Right lobe of liver (tissue), 6 donors: ENCODE measurements around the gene SLC28A3. TPM values are rescaled to one million over a fixed set of nuclear protein-coding genes. Genes with fewer than 3 reads are reported as not detected.
"Not testable (repeated sequence)": the region's sequence is repeated elsewhere in the genome, so short reads cannot be mapped to it uniquely, and the experiment has no call there.

Experiments
- ATAC-seq, 4 donors: fragments of 200-7000 bp; cut with Tn5 transposase; one replicate each; pipeline ENCODE4 v1.9.1; 2020; ENCODE audit warnings: mild to moderate bottlenecking in 4 of 4, moderate library complexity in 4 of 4
- DNase-seq, 3 donors: peaks; one replicate each; pipeline ENCODE4 v3.0.0-alpha.2; 2020
- H3K27ac ChIP-seq, 3 donors: fragments of 200-600 bp; one replicate each; pipeline ENCODE4 v1.8.0; 2022
- H3K27me3 ChIP-seq, 2 donors: fragments of 200-600 bp; one replicate each; pipeline ENCODE4 v1.8.0; 2022
- H3K36me3 ChIP-seq, 4 donors: fragments of 200-600 bp; sonication (generic) in 1 of 4; one replicate each; pipeline versions ENCODE4 v1.5.1 to v1.8.0; 2017 to 2022; ENCODE audit warnings: control low read depth in 1 of 4
- H3K4me1 ChIP-seq, 4 donors: fragments of 200-600 bp; sonication (generic) in 1 of 4; one replicate each; pipeline versions ENCODE4 v1.5.1 to v1.8.0; 2017 to 2022; ENCODE audit warnings: control low read depth in 1 of 4
- H3K4me3 ChIP-seq, 3 donors: fragments of 200-600 bp; one replicate each; pipeline ENCODE4 v1.8.0; 2022
- H3K9me3 ChIP-seq, 4 donors: fragments of 200-600 bp; sonication (generic) in 1 of 4; one replicate each; pipeline versions ENCODE4 v1.5.1 to v1.8.0; 2017 to 2022; ENCODE audit warnings: control low read depth in 1 of 4
- POLR2A ChIP-seq: fragments of 450-650 bp; IDR thresholded peaks from one replicate; pipeline ENCODE4 v1.6.1; 2017; ENCODE audit warnings: antibody characterized with exemption, mild to moderate bottlenecking
- WGBS: methylation state at CpG from one replicate; pipeline ENCODE4 v1.1.6; 2018; ENCODE audit warnings: low coverage, low lambda C conversion rate; ENCODE audit not compliant: insufficient coverage; ENCODE audit errors: missing lambda C conversion rate; 5-methylcytosine and 5-hydroxymethylcytosine counted together
- intact Hi-C, 2 donors: fragments of 100-400 bp; cut with DNase I; formaldehyde crosslinking; loops; one replicate each; pipeline versions ENCODE4 v1.11.2 to v1.14.1; 2022
- total RNA-seq, 6 experiments: library from RNA; depleted of rRNA in 2 of 6; stranded (reverse); fragments of >200 nt in 2 of 6; fragmentation: NEBNext Ultra II Directional in 3 of 6; extraction: Animal tissue kit (Norgen Biotek cat#: 25700) in 3 of 6; gene quantifications; one replicate each; pipeline versions ENCODE4 v1.1.0 to v1.2.4, GENCODE V29; 2016 to 2023
- TF ChIP-seq, protein P1 (sequence below), 4 donors: fragments of 200-600 bp in 3 of 4; fragments of 450-650 bp in 1 of 4; IDR thresholded peaks; one replicate each; pipeline versions ENCODE4 v1.5.1 to v1.8.0; 2016 to 2022; ENCODE audit warnings: antibody characterized with exemption in 4 of 4, mild to moderate bottlenecking in 2 of 4
- donor health status: DM: no; HTN: yes; CAD: no.
- donor health status: DM: no; HTN: no; CAD: no.
- donor health status: DM: no; HTN: no; CAD: no.
- donor health status: DM: no; HTN: yes; CAD: no.
- donor health status: DM: no; HTN: yes; CAD: no.

The SLC28A3 gene
- total RNA-seq, 6 experiments from 2014 or later: 0.07 to 0.16 (median 0.12) TPM

DNA sequence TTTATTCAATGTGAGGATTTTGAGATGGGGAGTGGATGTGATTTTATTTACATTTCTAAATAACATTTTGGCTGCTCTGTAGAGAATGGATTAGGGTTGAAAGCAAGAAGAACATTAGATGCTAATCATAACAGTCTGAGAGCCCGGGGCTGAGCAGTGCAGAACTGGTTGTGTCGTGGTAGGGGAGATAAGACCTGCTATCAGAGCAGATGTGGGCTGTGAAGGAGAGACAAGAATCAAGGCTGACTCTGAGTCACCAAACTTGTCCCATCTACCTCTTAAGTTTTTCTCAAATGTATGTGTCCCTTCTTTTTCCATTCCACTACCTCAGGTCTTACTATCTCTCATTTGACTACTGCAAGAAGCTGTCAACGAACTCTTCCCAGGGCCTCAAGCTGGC, 35.4 kb upstream of the SLC28A3 start:
- peaks cover 0 to 13% (median 0%) of the 10 kb centered on the region in 4 donors for H3K4me1 ChIP-seq
- 43% methylated on average over 3 of the region's 3 CpGs for WGBS
- H3K36me3 ChIP-seq: no peaks in the 10 kb centered on the region
- ATAC-seq (no peak), DNase-seq (no peak)
- no peaks in the 10 kb centered on the region for H3K27me3 ChIP-seq
- intact Hi-C loops: no loop called here
- H3K4me3 ChIP-seq: no peak overlapping the region
- H3K27ac ChIP-seq: no peak overlapping the region
- no peaks in the 10 kb centered on the region for H3K9me3 ChIP-seq
- TF ChIP-seq POLR2A: no peak
- TF ChIP-seq, protein P1, sequence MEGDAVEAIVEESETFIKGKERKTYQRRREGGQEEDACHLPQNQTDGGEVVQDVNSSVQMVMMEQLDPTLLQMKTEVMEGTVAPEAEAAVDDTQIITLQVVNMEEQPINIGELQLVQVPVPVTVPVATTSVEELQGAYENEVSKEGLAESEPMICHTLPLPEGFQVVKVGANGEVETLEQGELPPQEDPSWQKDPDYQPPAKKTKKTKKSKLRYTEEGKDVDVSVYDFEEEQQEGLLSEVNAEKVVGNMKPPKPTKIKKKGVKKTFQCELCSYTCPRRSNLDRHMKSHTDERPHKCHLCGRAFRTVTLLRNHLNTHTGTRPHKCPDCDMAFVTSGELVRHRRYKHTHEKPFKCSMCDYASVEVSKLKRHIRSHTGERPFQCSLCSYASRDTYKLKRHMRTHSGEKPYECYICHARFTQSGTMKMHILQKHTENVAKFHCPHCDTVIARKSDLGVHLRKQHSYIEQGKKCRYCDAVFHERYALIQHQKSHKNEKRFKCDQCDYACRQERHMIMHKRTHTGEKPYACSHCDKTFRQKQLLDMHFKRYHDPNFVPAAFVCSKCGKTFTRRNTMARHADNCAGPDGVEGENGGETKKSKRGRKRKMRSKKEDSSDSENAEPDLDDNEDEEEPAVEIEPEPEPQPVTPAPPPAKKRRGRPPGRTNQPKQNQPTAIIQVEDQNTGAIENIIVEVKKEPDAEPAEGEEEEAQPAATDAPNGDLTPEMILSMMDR (IDR thresholded peaks at IDR 0.05): no peak

DNA sequence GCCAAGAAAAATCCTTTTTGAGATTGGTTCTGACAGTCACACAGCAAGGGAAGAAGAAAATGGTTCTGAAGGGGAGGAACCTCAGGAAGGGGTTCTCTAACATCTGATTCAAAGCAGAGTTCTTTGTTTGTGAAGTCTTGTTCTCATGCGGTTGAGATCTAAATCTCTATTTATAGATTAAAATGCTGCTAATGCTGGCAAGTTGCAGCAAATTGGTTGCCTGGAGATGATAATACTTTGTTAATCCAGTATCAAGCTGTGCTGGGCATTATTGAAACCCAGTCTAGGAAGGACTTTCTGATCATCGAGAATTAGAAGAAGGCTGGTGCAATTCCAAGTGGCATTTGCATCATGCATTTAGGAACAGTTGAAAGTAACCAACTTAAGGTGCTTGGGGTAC, 34.0 kb upstream of the SLC28A3 start:
- H3K4me3 ChIP-seq: no peak overlapping the region
- H3K27ac ChIP-seq: no peak overlapping the region
- no peaks in the 10 kb centered on the region for H3K9me3 ChIP-seq
- no peaks in the 10 kb centered on the region for H3K36me3 ChIP-seq
- no peak for DNase-seq
- ATAC-seq: no peak
- WGBS: 54% methylated on average over 2 of the region's 2 CpGs
- no peak for TF ChIP-seq POLR2A
- TF ChIP-seq, protein P1 (IDR thresholded peaks at IDR 0.05): no peak
- peaks cover 0 to 13% (median 0%) of the 10 kb centered on the region in 4 donors for H3K4me1 ChIP-seq
- H3K27me3 ChIP-seq: no peaks in the 10 kb centered on the region
- intact Hi-C loops: no loop called here

DNA sequence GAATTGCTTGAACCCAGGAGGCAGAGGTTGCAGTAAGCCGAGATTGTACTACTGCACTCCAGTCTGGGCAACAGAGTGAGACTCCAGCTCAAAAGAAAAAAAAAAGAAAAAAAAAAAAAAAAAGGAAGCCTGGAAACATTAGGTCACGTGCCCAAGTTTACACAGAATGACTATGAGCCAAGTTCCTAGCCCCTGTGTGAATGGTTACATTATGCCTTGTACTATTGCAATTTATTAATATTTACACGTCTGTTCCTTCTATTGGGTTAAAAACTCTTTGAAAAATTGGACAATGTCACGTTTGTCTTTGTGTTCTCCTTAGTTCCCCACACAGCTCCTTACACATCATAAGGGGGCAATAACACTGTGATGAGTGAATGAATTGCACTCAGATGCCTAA, 33.5 kb upstream of the SLC28A3 start:
- Histone ChIP-seq H3K36me3 (no peaks in the 10 kb centered on the region), H3K27ac (no peak overlapping the region), H3K4me3 (no peak overlapping the region), H3K4me1 (peaks cover 0 to 13% (median 0%) of the 10 kb centered on the region in 4 donors), H3K9me3 (no peaks in the 10 kb centered on the region), H3K27me3 (no peaks in the 10 kb centered on the region)
- ATAC-seq (no peak), DNase-seq (no peak)
- intact Hi-C loops: no loop called here
- WGBS: 31% methylated on average over 4 of the region's 4 CpGs
- TF ChIP-seq POLR2A: no peak
- TF ChIP-seq, protein P1 (IDR thresholded peaks at IDR 0.05): no peak

DNA sequence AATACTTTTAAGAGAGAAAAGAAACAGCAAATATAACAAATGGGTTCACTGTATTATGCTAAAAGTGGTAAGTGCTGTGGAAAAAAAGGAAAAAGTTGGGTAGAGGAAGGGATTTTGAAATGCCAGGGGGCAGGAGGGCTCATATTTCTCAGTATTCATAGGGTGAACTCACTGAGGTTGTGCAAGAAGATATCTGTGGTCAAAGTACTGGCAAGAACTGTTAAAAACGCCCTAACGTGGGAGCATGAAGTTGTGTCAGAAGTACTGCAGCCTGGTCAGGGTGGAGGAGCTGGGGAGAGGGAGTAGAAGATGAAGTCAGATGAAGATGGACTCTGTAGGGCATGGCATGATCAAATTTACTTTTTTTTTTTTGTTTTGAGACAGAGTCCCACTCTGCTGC, 31.2 kb upstream of the SLC28A3 start:
- Histone ChIP-seq H3K36me3 (no peaks in the 10 kb centered on the region), H3K27me3 (no peaks in the 10 kb centered on the region), H3K27ac (peak overlapping the region in 1 of 3 donors; percentile 25), H3K9me3 (no peaks in the 10 kb centered on the region), H3K4me1 (peaks cover 0 to 13% (median 0%) of the 10 kb centered on the region in 4 donors), H3K4me3 (no peak overlapping the region)
- ATAC-seq (peak; percentile 93 to 98 (median 96)), DNase-seq (peak in 2 of 3 donors; percentile 21 to 66)
- WGBS: 4% methylated on average over 2 of the region's 2 CpGs
- intact Hi-C loops: no loop called here
- no peak for TF ChIP-seq POLR2A
- TF ChIP-seq, protein P1 (IDR thresholded peaks at IDR 0.05): no peak

DNA sequence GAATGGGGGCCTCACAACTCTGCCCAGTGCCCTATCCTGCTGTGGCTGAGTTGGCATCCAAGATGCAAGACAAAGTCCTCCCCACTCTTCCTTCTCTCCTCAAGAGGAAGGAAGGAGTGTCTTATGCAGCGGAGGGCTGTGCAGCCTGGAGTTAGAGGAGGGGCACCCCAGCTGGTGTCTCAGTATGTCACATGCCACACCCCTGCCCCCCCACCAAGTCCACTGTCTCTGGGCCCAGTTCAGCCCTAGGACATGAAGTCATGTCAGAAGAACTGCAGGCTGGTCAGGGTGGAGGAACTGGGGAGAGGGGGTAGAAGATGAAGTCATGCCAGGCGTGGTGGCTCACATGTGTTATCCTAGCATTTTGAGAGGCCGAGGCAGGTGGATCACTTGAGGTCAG, 28.0 kb upstream of the SLC28A3 start:
- no peaks in the 10 kb centered on the region for H3K36me3 ChIP-seq
- ATAC-seq (no peak), DNase-seq (no peak)
- TF ChIP-seq, protein P1 (IDR thresholded peaks at IDR 0.05): no peak
- TF ChIP-seq POLR2A: no peak
- 73% methylated on average over 3 of the region's 3 CpGs for WGBS
- no peaks in the 10 kb centered on the region for H3K27me3 ChIP-seq
- H3K27ac ChIP-seq: no peak overlapping the region
- intact Hi-C loops: no loop called here
- H3K4me3 ChIP-seq: no peak overlapping the region
- peaks cover 0 to 13% (median 0%) of the 10 kb centered on the region in 4 donors for H3K4me1 ChIP-seq
- H3K9me3 ChIP-seq: no peaks in the 10 kb centered on the region

DNA sequence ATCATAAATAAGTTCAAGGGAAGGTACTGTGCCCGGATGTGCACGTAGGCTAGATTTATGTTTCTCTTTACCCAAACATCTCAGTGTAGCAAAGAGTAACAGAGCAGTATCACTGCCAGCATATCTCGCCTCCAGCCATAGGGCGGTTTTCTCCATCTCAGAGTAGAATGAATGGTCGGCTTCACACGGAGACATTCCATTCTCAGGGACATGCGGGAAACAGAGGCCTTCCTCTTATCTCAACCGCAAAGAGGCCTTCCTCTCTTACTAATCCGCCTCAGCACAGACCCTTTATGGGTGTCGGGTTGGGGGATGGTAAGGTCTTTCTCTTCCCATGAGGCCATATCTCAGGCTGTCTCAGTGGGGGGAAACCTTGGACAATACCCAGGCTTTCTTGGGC, 27.2 kb upstream of the SLC28A3 start:
- ATAC-seq, H3K27me3 ChIP-seq: not testable (repeated sequence)

More for the DNA sequence above, 27.2 kb upstream of the SLC28A3 start:
- H3K36me3 ChIP-seq, H3K9me3 ChIP-seq, H3K27ac ChIP-seq, intact Hi-C loops, H3K4me3 ChIP-seq, DNase-seq: not testable (repeated sequence)
- peaks cover 0 to 13% (median 0%) of the 10 kb centered on the region in 4 donors for H3K4me1 ChIP-seq
- WGBS: 58% methylated on average over 3 of the region's 10 CpGs
